H7 (cell line): ENCODE results near the gene FAM149B1. TPM values are rescaled to one million over a fixed set of nuclear protein-coding genes. Genes with fewer than 3 reads are reported as not detected.
"Not testable (repeated sequence)": the region's sequence is repeated elsewhere in the genome, so short reads cannot be mapped to it uniquely, and the experiment has no call there.

Experiments used
- DNase-seq: peaks from one replicate; pipeline ENCODE4 v3.0.0; 2012
- H3K27me3 ChIP-seq: 2 replicates; pipeline ENCODE4 v1.6.0; 2011; ENCODE audit warnings: mild to moderate bottlenecking, low read length; ENCODE audit not compliant: control insufficient read depth, insufficient read depth
- H3K36me3 ChIP-seq: replicated peaks from 2 replicates; pipeline ENCODE4 v1.5.1; 2011; ENCODE audit warnings: low read length; ENCODE audit not compliant: control insufficient read depth, insufficient read depth
- H3K4me3 ChIP-seq: 2 replicates; pipeline ENCODE4 v1.5.1; 2011; ENCODE audit warnings: low read depth, mild to moderate bottlenecking, control low read depth, low read length, moderate library complexity; ENCODE audit not compliant: insufficient read depth
- total RNA-seq: library from RNA; depleted of rRNA; stranded (reverse); fragments of >200 nt; shearing (Covaris generic); gene quantifications from 2 replicates; pipeline ENCODE4 v1.2.3, GENCODE V29; 2014; rRNA removed

The FAM149B1 gene
- total RNA-seq, result 14.6 and 15.6 TPM in 2 replicates

DNA sequence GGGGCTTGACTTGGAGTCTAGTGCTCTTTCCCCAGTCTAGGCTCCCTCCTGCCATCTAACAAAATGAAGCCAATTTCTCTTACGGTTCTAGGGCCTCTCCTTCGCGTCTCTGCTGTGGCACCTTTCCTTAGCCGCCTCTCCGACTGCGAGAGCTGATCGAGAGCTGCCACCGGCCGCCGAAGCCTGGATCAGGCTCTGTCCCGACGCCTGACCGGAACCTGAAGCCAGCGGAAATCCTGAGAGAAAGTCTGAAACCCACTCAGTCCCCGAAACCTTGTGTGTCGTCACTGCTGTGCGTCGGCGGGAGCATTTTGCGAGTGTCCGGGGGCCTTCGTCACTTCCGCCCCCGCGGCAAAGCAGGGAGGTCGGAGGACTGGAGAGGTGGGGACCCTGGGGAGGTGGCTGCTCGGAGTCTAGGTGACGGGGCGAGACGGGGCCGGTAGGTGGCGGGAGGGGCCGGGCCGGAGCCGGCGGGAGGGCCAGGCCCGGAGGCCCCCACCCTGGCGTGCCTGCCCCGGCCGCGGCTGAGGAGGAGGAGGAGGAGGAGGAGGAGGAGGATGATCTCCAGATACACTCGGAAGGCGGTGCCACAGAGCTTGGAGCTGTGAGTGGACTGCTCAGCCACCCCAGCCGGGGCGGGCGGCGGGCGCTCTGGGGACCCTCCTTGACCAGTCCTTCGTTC lies at the start of gene FAM149B1, which contains the start of gene ECD:
Gene FAM149B1 (plus strand): TSS at position 337 of the 682 bp plus-strand sequence. CDS start 221 bp downstream, at position 558.
Gene ECD (minus strand): TSS at position 226 of the 682 bp plus-strand sequence. CDS start 4,071 bp downstream, outside the sequence.
- H3K27me3 ChIP-seq, result no peaks in the 10 kb centered on the region
- DNase-seq, result peak; percentile 93
- peak within 1 kb of the TSS; percentile 92 for H3K4me3 ChIP-seq
- H3K36me3 ChIP-seq, result peaks cover 3% of the 10 kb centered on the region

- Histone ChIP-seq H3K4me3 (no peak overlapping the region), H3K36me3 (peaks cover 2% of the 10 kb centered on the region; the same call in 1 of the 2 replicates), H3K27me3 (no peaks in the 10 kb centered on the region)
- no peak for DNase-seq
Measured at GRCh38 chr10:73119457-73119856, 48.5 kb upstream of the FAM149B1 start.

- no peak overlapping the region for H3K4me3 ChIP-seq
- H3K27me3 ChIP-seq, result no peaks in the 10 kb centered on the region
- no peak for DNase-seq
- H3K36me3 ChIP-seq, result peaks cover 2% of the 10 kb centered on the region
Measured at GRCh38 chr10:73119952-73120351, 48.0 kb upstream of the FAM149B1 start.

DNA sequence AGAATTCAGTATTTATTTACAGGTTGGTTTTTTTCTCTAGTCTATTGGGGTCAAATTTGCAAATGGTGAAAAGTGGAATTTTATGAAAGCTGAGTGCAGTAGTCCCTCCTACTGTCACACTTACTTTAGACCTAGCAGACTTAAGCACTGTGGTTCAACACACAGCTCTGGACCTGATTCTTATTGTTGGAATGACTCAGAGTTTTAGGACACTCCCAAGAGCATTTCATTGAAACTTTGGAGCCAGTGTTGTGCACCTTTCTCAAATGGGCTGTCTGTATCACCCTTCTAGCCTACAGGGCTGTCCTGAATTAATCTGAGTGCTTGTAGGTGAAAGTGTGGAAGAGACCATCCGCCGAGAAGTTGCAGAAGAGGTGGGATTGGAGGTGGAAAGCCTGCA lies 41.6 kb upstream of the FAM149B1 start:
- peaks cover 7% of the 10 kb centered on the region for H3K36me3 ChIP-seq
- H3K27me3 ChIP-seq, result no peaks in the 10 kb centered on the region
- no peak for DNase-seq
- H3K4me3 ChIP-seq, result no peak overlapping the region

- H3K27me3 ChIP-seq, result no peaks in the 10 kb centered on the region
- peaks cover 8% of the 10 kb centered on the region for H3K36me3 ChIP-seq
- no peak overlapping the region for H3K4me3 ChIP-seq
- no peak for DNase-seq
Measured at GRCh38 chr10:73131301-73131700, 36.6 kb upstream of the FAM149B1 start.

DNA sequence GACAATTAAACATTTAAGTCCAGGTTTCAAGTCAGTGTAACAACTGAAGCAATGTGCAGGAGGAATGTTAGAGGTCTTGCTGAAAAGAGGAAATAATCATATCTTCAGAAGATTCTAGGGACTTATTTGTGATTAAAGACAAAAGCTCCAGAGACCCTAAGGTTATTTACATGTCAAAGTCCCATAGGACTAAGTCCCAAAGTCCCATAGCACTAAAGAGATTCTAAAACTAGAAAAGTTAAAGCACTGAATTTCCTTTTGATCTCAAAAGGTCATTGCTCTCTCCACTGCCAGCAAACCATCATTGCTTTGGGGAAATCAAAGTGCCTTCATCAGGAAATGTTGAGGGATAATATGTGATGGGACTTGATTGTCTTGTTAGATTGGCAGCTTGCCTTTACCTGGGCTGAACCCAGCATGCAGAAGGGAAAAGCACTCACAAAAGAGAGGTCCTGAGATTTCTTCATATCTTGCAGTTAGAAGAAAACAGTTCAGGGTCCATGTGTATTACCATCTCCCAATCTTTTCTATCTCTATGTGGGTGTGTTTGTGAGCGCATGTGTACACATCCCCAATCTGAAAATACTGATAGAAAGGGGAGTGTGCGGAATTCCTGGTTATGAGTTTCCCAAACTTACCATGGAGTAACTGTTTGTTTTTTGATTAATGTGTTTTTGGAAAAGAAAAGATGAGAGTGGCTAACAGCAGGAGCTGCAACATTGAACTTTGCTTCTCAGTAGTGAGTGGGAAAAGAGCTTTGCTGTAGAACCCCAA lies 35.8 kb upstream of the FAM149B1 start:
- Histone ChIP-seq H3K4me3 (no peak overlapping the region), H3K36me3 (peaks cover 11% of the 10 kb centered on the region), H3K27me3 (no peaks in the 10 kb centered on the region)
- DNase-seq, result no peak

- Histone ChIP-seq H3K36me3 (peaks cover 14% of the 10 kb centered on the region), H3K4me3 (no peak overlapping the region), H3K27me3 (no peaks in the 10 kb centered on the region)
- no peak for DNase-seq
Measured at GRCh38 chr10:73134727-73135126, 33.2 kb upstream of the FAM149B1 start.

- DNase-seq, result no peak
- Histone ChIP-seq H3K4me3 (no peak overlapping the region), H3K27me3 (no peaks in the 10 kb centered on the region), H3K36me3 (peaks cover 16% of the 10 kb centered on the region)
Measured at GRCh38 chr10:73136627-73137026, 31.3 kb upstream of the FAM149B1 start.

- H3K36me3 ChIP-seq, result peaks cover 17% of the 10 kb centered on the region
- DNase-seq, result no peak
- H3K27me3 ChIP-seq, result no peaks in the 10 kb centered on the region
Measured at GRCh38 chr10:73139251-73139650, 28.7 kb upstream of the FAM149B1 start.

DNA sequence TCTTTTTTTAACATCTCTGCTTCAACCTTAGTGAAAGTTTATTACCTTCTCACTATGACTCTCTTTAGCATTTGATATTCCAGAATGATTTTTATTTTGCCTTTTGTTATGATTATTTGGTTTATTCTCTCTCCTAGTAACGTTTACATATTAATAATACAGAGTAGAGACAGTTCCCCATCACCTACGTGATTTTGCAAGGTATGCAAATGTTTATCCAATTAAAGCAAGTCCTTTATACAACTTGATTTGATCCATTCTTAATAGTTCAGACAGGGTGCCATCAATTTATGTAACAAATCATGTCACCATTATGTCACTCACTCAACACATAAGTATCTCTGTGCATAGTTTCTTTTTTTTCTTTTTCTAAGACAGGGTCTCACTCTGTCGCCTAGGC lies 26.3 kb upstream of the FAM149B1 start:
- Histone ChIP-seq H3K36me3 (peaks cover 15% of the 10 kb centered on the region), H3K27me3 (no peaks in the 10 kb centered on the region), H3K4me3 (no peak overlapping the region)
- DNase-seq, result no peak

More at GRCh38 chr10:73139251-73139650, 28.7 kb upstream of the FAM149B1 start:
- no peak overlapping the region for H3K4me3 ChIP-seq

DNA sequence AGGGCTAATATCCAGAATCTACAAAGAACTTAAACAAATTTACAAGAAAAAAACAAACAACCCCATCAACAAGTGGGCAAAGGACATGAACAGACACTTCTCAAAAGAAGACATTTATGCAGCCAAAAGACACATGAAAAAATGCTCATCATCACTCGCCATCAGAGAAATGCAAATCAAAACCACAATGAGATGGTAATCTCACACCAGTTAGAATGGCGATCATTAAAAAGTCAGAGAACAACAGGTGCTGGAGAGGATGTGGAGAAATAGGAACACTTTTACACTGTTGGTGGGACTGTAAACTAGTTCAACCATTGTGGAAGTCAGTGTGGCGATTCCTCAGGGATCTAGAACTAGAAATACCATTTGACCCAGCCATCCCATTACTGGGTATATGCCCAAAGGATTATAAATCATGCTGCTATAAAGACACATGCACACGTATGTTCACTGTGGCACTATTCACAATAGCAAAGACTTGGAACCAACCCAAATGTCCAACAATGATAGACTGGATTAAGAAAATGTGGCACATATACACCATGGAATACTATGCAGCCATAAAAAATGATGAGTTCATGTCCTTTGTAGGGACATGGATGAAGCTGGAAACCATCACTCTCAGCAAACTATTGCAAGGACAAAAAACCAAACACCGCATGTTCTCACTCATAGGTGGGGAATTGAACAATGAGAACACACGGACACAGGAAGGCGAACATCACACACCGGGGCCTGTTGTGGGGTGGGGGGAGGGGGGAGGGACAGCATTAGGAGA lies 17.1 kb upstream of the FAM149B1 start:
- not testable (repeated sequence) for DNase-seq, H3K4me3 ChIP-seq, H3K27me3 ChIP-seq, H3K36me3 ChIP-seq

GRCh38 chr10:73152009-73152408 lies 15.9 kb upstream of the FAM149B1 start:
- Histone ChIP-seq H3K4me3 (no peak overlapping the region), H3K36me3 (peaks cover 5% of the 10 kb centered on the region), H3K27me3 (no peaks in the 10 kb centered on the region)
- DNase-seq, result no peak

DNA sequence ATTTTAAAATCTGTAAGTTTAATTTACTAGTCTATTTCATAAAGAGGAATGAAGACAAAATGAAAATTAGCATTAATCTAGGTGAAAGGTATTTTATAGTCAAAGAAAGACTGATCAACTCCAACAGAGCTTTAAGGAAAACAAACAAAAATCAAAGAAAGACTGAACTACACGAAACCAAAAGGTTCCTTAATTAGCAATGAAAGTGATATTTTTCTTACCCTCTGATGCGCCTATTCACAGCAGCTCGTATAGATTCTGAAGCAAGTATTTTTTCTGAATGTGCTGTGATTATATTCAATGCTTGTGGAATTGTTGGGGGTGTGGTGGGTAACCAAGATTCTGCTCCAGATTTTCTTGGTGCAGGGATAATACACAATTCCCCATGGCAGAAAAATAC lies 11.9 kb upstream of the FAM149B1 start:
- no peaks in the 10 kb centered on the region for H3K27me3 ChIP-seq
- no peak overlapping the region for H3K4me3 ChIP-seq
- peaks cover 2% of the 10 kb centered on the region for H3K36me3 ChIP-seq
- no peak for DNase-seq

DNA sequence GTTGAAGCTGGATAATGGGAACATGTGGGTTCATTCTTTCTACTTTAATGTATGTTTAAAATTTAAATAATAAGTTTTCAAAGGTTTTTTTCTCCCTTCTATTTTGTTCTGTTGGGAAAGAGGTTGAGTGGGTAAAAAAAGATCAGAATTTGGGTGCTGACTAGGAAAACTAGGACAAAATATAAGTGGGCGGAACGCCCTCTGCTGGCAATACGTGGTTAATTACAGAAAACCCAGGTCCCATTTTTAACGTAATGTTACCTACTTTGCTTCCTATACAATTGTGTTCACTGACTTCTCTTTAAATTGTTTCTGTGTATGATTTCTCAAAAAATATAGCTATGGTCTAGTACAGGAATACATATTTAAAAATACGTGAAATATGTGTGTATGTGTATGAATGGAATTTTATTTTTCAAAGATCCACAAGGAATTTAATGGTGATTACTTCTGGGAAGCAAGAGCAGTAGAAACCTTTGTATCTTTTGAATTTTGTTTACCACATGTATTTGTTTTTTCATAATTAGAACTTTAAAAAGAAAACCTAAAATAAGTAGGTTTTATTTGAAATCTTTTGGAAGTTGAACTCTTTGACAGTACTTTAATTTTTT lies 8.8 kb upstream of the FAM149B1 start:
- Histone ChIP-seq H3K4me3 (no peak overlapping the region), H3K27me3 (no peaks in the 10 kb centered on the region), H3K36me3 (peaks cover 9% of the 10 kb centered on the region)
- peak; percentile 43 for DNase-seq
